BLaER1 treated with 17β-estradiol and CSF1 and Interleukin-3, amounts not matched to agents 10 nM and 100 nM (cell line): ENCODE measurements around the gene CDKL4.
A peak's percentile ranks its signal among the peaks of the same experiment; 100 is the strongest.
"Not testable (repeated sequence)": the region's sequence is repeated elsewhere in the genome, so short reads cannot be mapped to it uniquely, and the experiment has no call there.

ENCODE experiments used
- H3K27ac ChIP-seq, 11 experiments: shearing (Covaris generic); formaldehyde crosslinking; 2 replicates each; pipeline ENCODE4 v1.8.1; 2022
- H3K27me3 ChIP-seq, 11 experiments: shearing (Covaris generic); formaldehyde crosslinking; 2 replicates each; pipeline ENCODE4 v1.8.1; 2022
- H3K36me3 ChIP-seq, 11 experiments: shearing (Covaris generic); formaldehyde crosslinking; 2 replicates each; pipeline ENCODE4 v1.8.1; 2022
- H3K4me1 ChIP-seq, 10 experiments: shearing (Covaris generic); formaldehyde crosslinking; 2 replicates each; pipeline ENCODE4 v1.8.1; 2022
- H3K4me2 ChIP-seq, 11 experiments: shearing (Covaris generic); formaldehyde crosslinking; 2 replicates each; pipeline ENCODE4 v1.8.1; 2022
- H3K4me3 ChIP-seq, 10 experiments: shearing (Covaris generic); formaldehyde crosslinking; 2 replicates each; pipeline ENCODE4 v1.8.1; 2022
- H3K9ac ChIP-seq, 11 experiments: shearing (Covaris generic); formaldehyde crosslinking; 2 replicates each; pipeline ENCODE4 v1.8.1; 2022
- H3K9me3 ChIP-seq, 11 experiments: shearing (Covaris generic); formaldehyde crosslinking; replicated peaks in 1 of 11; 2 replicates each; pipeline ENCODE4 v1.8.1; 2022
- H4K20me1 ChIP-seq, 11 experiments: shearing (Covaris generic); formaldehyde crosslinking; 2 replicates each; pipeline ENCODE4 v1.8.1; 2022
- Cebpa-rat ChIP-seq, 11 experiments: shearing (Covaris generic); IDR thresholded peaks; 2 replicates each; pipeline ENCODE4 v1.8.1; 2022

Gene CDKL4

GRCh38 chr2:39194686-39195085, 49.1 kb downstream of the CDKL4 start:
- Histone ChIP-seq H3K4me2 (no peak overlapping the region), H3K9me3 (peaks cover 11 to 30% (median 16%) of the 10 kb centered on the region in 11 experiments; a peak in 21 of 22 replicates), H3K27me3 (no peaks in the 10 kb centered on the region), H3K27ac (no peak overlapping the region), H3K36me3 (no peaks in the 10 kb centered on the region), H3K9ac (no peak overlapping the region), H3K4me1 (peaks cover 0 to 10% (median 5%) of the 10 kb centered on the region in 10 experiments; a peak in 8 of 20 replicates), H4K20me1 (no peaks in the 10 kb centered on the region), H3K4me3 (no peak overlapping the region)
- 0 out of 22 replicates have a peak, but pooled peaks of 1 of the 11 experiments have one; percentile 17 for TF ChIP-seq Cebpa-rat (IDR thresholded peaks at IDR 0.05)

- Histone ChIP-seq H3K36me3 (no peaks in the 10 kb centered on the region), H3K9ac (no peak overlapping the region), H3K4me2 (no peak overlapping the region), H3K4me3 (no peak overlapping the region), H3K9me3 (no peaks in the 10 kb centered on the region), H4K20me1 (no peaks in the 10 kb centered on the region), H3K4me1 (no peaks in the 10 kb centered on the region), H3K27me3 (no peaks in the 10 kb centered on the region), H3K27ac (no peak overlapping the region)
- no peak for TF ChIP-seq Cebpa-rat (IDR thresholded peaks at IDR 0.05)
These were observed 54.7 kb downstream of the CDKL4 start for GRCh38 chr2:39188960-39189494.

- no peak overlapping the region for H3K4me2 ChIP-seq
- no peaks in the 10 kb centered on the region for H3K27me3 ChIP-seq
- no peak overlapping the region for H3K4me3 ChIP-seq
- no peaks in the 10 kb centered on the region for H3K9me3 ChIP-seq
- H4K20me1 ChIP-seq, result no peaks in the 10 kb centered on the region
- no peaks in the 10 kb centered on the region for H3K36me3 ChIP-seq
- no peaks in the 10 kb centered on the region for H3K4me1 ChIP-seq
- TF ChIP-seq Cebpa-rat (IDR thresholded peaks at IDR 0.05), result no peak
- no peak overlapping the region for H3K27ac ChIP-seq
- no peak overlapping the region for H3K9ac ChIP-seq
These were observed 60.1 kb downstream of the CDKL4 start for GRCh38 chr2:39183673-39184072.

GRCh38 chr2:39181297-39181696, 62.5 kb downstream of the CDKL4 start:
- H3K27me3 ChIP-seq, result no peaks in the 10 kb centered on the region
- no peak overlapping the region for H3K9ac ChIP-seq
- no peaks in the 10 kb centered on the region for H3K9me3 ChIP-seq
- H3K4me1 ChIP-seq, result no peaks in the 10 kb centered on the region
- H4K20me1 ChIP-seq, result no peaks in the 10 kb centered on the region
- no peaks in the 10 kb centered on the region for H3K36me3 ChIP-seq
- no peak overlapping the region for H3K27ac ChIP-seq
- no peak overlapping the region for H3K4me2 ChIP-seq
- H3K4me3 ChIP-seq, result no peak overlapping the region
- TF ChIP-seq Cebpa-rat (IDR thresholded peaks at IDR 0.05), result no peak

- Histone ChIP-seq H3K4me3 (no peak overlapping the region), H3K4me2 (no peak overlapping the region), H3K27ac (no peak overlapping the region), H4K20me1 (no peaks in the 10 kb centered on the region), H3K36me3 (no peaks in the 10 kb centered on the region), H3K9me3 (no peaks in the 10 kb centered on the region), H3K27me3 (no peaks in the 10 kb centered on the region), H3K4me1 (no peaks in the 10 kb centered on the region), H3K9ac (no peak overlapping the region)
- TF ChIP-seq Cebpa-rat (IDR thresholded peaks at IDR 0.05), result no peak
These were observed 63.5 kb downstream of the CDKL4 start for GRCh38 chr2:39179974-39180960.

- Histone ChIP-seq H3K36me3 (no peaks in the 10 kb centered on the region), H3K4me1 (no peaks in the 10 kb centered on the region), H4K20me1 (no peaks in the 10 kb centered on the region), H3K4me3 (no peak overlapping the region), H3K4me2 (no peak overlapping the region), H3K9me3 (no peaks in the 10 kb centered on the region), H3K27me3 (no peaks in the 10 kb centered on the region), H3K9ac (no peak overlapping the region), H3K27ac (no peak overlapping the region)
- peak in 1 of 11 experiments; percentile 37; a peak in 1 of 22 replicates for TF ChIP-seq Cebpa-rat (IDR thresholded peaks at IDR 0.05)
These were observed 65.0 kb downstream of the CDKL4 start for GRCh38 chr2:39178756-39179155.

GRCh38 chr2:39176997-39177396, 66.8 kb downstream of the CDKL4 start:
- no peak overlapping the region for H3K27ac ChIP-seq
- H3K4me2 ChIP-seq, result no peak overlapping the region
- no peak overlapping the region for H3K4me3 ChIP-seq
- H3K9me3 ChIP-seq, result no peaks in the 10 kb centered on the region
- TF ChIP-seq Cebpa-rat (IDR thresholded peaks at IDR 0.05), result no peak
- no peaks in the 10 kb centered on the region for H3K27me3 ChIP-seq
- no peaks in the 10 kb centered on the region for H3K4me1 ChIP-seq
- H3K9ac ChIP-seq, result no peak overlapping the region
- H3K36me3 ChIP-seq, result no peaks in the 10 kb centered on the region
- no peaks in the 10 kb centered on the region for H4K20me1 ChIP-seq

GRCh38 chr2:39175026-39175812, 68.6 kb downstream of the CDKL4 start:
- Histone ChIP-seq H4K20me1 (no peaks in the 10 kb centered on the region), H3K27me3 (no peaks in the 10 kb centered on the region), H3K36me3 (no peaks in the 10 kb centered on the region), H3K4me2 (no peak overlapping the region), H3K9ac (no peak overlapping the region), H3K27ac (no peak overlapping the region), H3K9me3 (no peaks in the 10 kb centered on the region), H3K4me1 (no peaks in the 10 kb centered on the region), H3K4me3 (no peak overlapping the region)
- TF ChIP-seq Cebpa-rat (IDR thresholded peaks at IDR 0.05), result no peak

GRCh38 chr2:39174022-39174421, 69.7 kb downstream of the CDKL4 start:
- Histone ChIP-seq H3K27ac (no peak overlapping the region), H3K9me3 (no peaks in the 10 kb centered on the region), H3K9ac (no peak overlapping the region), H3K4me1 (no peaks in the 10 kb centered on the region), H3K36me3 (no peaks in the 10 kb centered on the region), H3K4me2 (no peak overlapping the region), H3K4me3 (no peak overlapping the region), H3K27me3 (no peaks in the 10 kb centered on the region), H4K20me1 (no peaks in the 10 kb centered on the region)
- no peak for TF ChIP-seq Cebpa-rat (IDR thresholded peaks at IDR 0.05)

- H3K4me3 ChIP-seq, H3K36me3 ChIP-seq, H3K9ac ChIP-seq, H3K27me3 ChIP-seq, H4K20me1 ChIP-seq, H3K4me2 ChIP-seq, H3K4me1 ChIP-seq, H3K27ac ChIP-seq, H3K9me3 ChIP-seq: not testable (repeated sequence)
These were observed 71.6 kb downstream of the CDKL4 start for GRCh38 chr2:39172047-39172706.
